Activated CD4-positive, alpha-beta memory T cell treated with anti-CD3 and anti-CD28 coated beads, Interleukin-2, amount 10 ng/mL, durations not matched to agents 7 days and 5 days (primary cell): ENCODE measurements around the gene MCM9. TPM values are rescaled to one million over a fixed set of nuclear protein-coding genes. Genes with fewer than 3 reads are reported as not detected.
A peak's percentile ranks its signal among the peaks of the same experiment; 100 is the strongest.

Experiments
- CTCF ChIA-PET: fragments of 350-600 bp; sonication (Branson Sonifier 250); formaldehyde crosslinking; loops from one replicate; lab custom pipeline; 2021; ENCODE audit warnings: antibody characterized with exemption, inconsistent platforms; lab: Charles Lee
- POLR2A ChIA-PET: fragments of 350-600 bp; sonication (Branson Sonifier 250); formaldehyde crosslinking; loops from one replicate; lab custom pipeline; 2021; ENCODE audit warnings: antibody characterized with exemption; lab: Charles Lee
- DNase-seq: peaks from one replicate; pipeline ENCODE4 v3.0.0-alpha.2; 2020
- H3K27ac Mint-ChIP-seq: one replicate; pipeline ENCODE4 v1.8.0; 2021; ENCODE audit warnings: mild to moderate bottlenecking, mixed read lengths
- H3K27me3 Mint-ChIP-seq: one replicate; pipeline ENCODE4 v1.8.0; 2021; ENCODE audit warnings: mixed read lengths
- H3K36me3 Mint-ChIP-seq: one replicate; pipeline ENCODE4 v1.8.0; 2021; ENCODE audit warnings: low read depth, mixed read lengths
- H3K4me1 Mint-ChIP-seq: one replicate; pipeline ENCODE4 v1.8.0; 2021; ENCODE audit warnings: mixed read lengths
- H3K4me3 Mint-ChIP-seq: one replicate; pipeline ENCODE4 v1.8.0; 2021; ENCODE audit warnings: mild to moderate bottlenecking, mixed read lengths
- H3K9me3 Mint-ChIP-seq: one replicate; pipeline ENCODE4 v1.8.0; 2021; ENCODE audit warnings: mixed read lengths
- total RNA-seq, 2 experiments: library from RNA; stranded (reverse); gene quantifications; one replicate each; pipeline ENCODE4 v1.2.3, GENCODE V29; 2021

MCM9 gene
- total RNA-seq, 2 experiments from 2014 or later: 14.8 to 15.7 TPM

- H3K4me1 Mint-ChIP-seq: no peaks in the 10 kb centered on the region
- H3K27me3 Mint-ChIP-seq: no peaks in the 10 kb centered on the region
- POLR2A ChIA-PET: interaction anchor here (1.3 to 1.9 kb wide), 3 partner anchors 10 to 26 kb away, joined by 3 to 10 read pairs (median 3); partner anchors contain the start of gene MCM9
- no peak overlapping the region for H3K4me3 Mint-ChIP-seq
- H3K9me3 Mint-ChIP-seq: no peaks in the 10 kb centered on the region
- no peak for DNase-seq
- CTCF ChIA-PET: interaction anchor here (1.4 kb wide), 1 partner anchor 190 kb away, joined by 3 read pairs; no protein-coding TSS in a partner anchor
- H3K36me3 Mint-ChIP-seq: peaks cover 55% of the 10 kb centered on the region
- H3K27ac Mint-ChIP-seq: no peak overlapping the region
Measured at GRCh38 chr6:118921084-118921483, 13.9 kb downstream of the MCM9 start.

GRCh38 chr6:118918329-118918725 lies 16.6 kb downstream of the MCM9 start:
- DNase-seq: no peak
- H3K4me1 Mint-ChIP-seq: no peaks in the 10 kb centered on the region
- no peaks in the 10 kb centered on the region for H3K9me3 Mint-ChIP-seq
- H3K4me3 Mint-ChIP-seq: no peak overlapping the region
- ChIA-PET CTCF (no interaction called here), POLR2A (interaction anchor here (1.0 kb wide), 1 partner anchor 9 kb away, joined by 3 read pairs; no protein-coding TSS in a partner anchor)
- H3K27ac Mint-ChIP-seq: no peak overlapping the region
- H3K27me3 Mint-ChIP-seq: no peaks in the 10 kb centered on the region
- H3K36me3 Mint-ChIP-seq: peaks cover 61% of the 10 kb centered on the region

- Mint-ChIP-seq H3K36me3 (peaks cover 67% of the 10 kb centered on the region), H3K9me3 (no peaks in the 10 kb centered on the region)
- CTCF ChIA-PET: no interaction called here
Measured at GRCh38 chr6:118917546-118918328, 17.2 kb downstream of the MCM9 start.

GRCh38 chr6:118914598-118914997 lies 20.4 kb downstream of the MCM9 start:
- Mint-ChIP-seq H3K9me3 (no peaks in the 10 kb centered on the region), H3K36me3 (peaks cover 60% of the 10 kb centered on the region), H3K27me3 (no peaks in the 10 kb centered on the region), H3K4me3 (no peak overlapping the region), H3K27ac (no peak overlapping the region), H3K4me1 (no peaks in the 10 kb centered on the region)
- ChIA-PET CTCF (no interaction called here), POLR2A (no interaction called here)
- no peak for DNase-seq

More at GRCh38 chr6:118917546-118918328, 17.2 kb downstream of the MCM9 start:
- DNase-seq: no peak
- no peak overlapping the region for H3K27ac Mint-ChIP-seq
- H3K27me3 Mint-ChIP-seq: no peaks in the 10 kb centered on the region
- no peak overlapping the region for H3K4me3 Mint-ChIP-seq
- no peaks in the 10 kb centered on the region for H3K4me1 Mint-ChIP-seq
- POLR2A ChIA-PET: interaction anchor here (1.0 kb wide), 1 partner anchor 8 kb away, joined by 3 read pairs; no protein-coding TSS in a partner anchor

GRCh38 chr6:118913161-118913560 lies 21.8 kb downstream of the MCM9 start:
- CTCF ChIA-PET: interaction anchor here (1.1 kb wide), 1 partner anchor 9 kb away, joined by 3 read pairs; no protein-coding TSS in a partner anchor
- no peaks in the 10 kb centered on the region for H3K9me3 Mint-ChIP-seq
- H3K36me3 Mint-ChIP-seq: peaks cover 67% of the 10 kb centered on the region
- H3K4me3 Mint-ChIP-seq: no peak overlapping the region
- no peak for DNase-seq
- POLR2A ChIA-PET: interaction anchor here (0.8 kb wide), 1 partner anchor 19 kb away, joined by 3 read pairs; the partner anchor contains the start of gene ASF1A
- H3K27ac Mint-ChIP-seq: no peak overlapping the region
- no peaks in the 10 kb centered on the region for H3K4me1 Mint-ChIP-seq
- H3K27me3 Mint-ChIP-seq: no peaks in the 10 kb centered on the region

GRCh38 chr6:118912646-118913045 lies 22.3 kb downstream of the MCM9 start:
- CTCF ChIA-PET: interaction anchor here (1.1 kb wide), 1 partner anchor 8 kb away, joined by 3 read pairs; no protein-coding TSS in a partner anchor
- H3K9me3 Mint-ChIP-seq: no peaks in the 10 kb centered on the region
- no peak overlapping the region for H3K27ac Mint-ChIP-seq
- POLR2A ChIA-PET: interaction anchor here (0.8 kb wide), 1 partner anchor 19 kb away, joined by 3 read pairs; the partner anchor contains the start of gene ASF1A
- H3K36me3 Mint-ChIP-seq: peaks cover 71% of the 10 kb centered on the region
- no peak for DNase-seq
- no peaks in the 10 kb centered on the region for H3K27me3 Mint-ChIP-seq
- H3K4me3 Mint-ChIP-seq: no peak overlapping the region
- no peaks in the 10 kb centered on the region for H3K4me1 Mint-ChIP-seq

GRCh38 chr6:118908441-118908840 lies 26.5 kb downstream of the MCM9 start:
- H3K27me3 Mint-ChIP-seq: no peaks in the 10 kb centered on the region
- H3K4me3 Mint-ChIP-seq: no peak overlapping the region
- no peak for DNase-seq
- no peaks in the 10 kb centered on the region for H3K9me3 Mint-ChIP-seq
- H3K36me3 Mint-ChIP-seq: peaks cover 79% of the 10 kb centered on the region
- no peak overlapping the region for H3K27ac Mint-ChIP-seq
- CTCF ChIA-PET: interaction anchor here (0.5 to 1.5 kb wide), 3 partner anchors 12 to 1456 kb away, joined by 3 to 5 read pairs (median 4); no protein-coding TSS in a partner anchor
- H3K4me1 Mint-ChIP-seq: peaks cover 27% of the 10 kb centered on the region
- POLR2A ChIA-PET: interaction anchor here (4.4 kb wide), 1 partner anchor 14 kb away, joined by 21 read pairs; the partner anchor contains the start of gene ASF1A

GRCh38 chr6:118905851-118906250 lies 29.1 kb downstream of the MCM9 start:
- Mint-ChIP-seq H3K27me3 (no peaks in the 10 kb centered on the region), H3K4me3 (no peak overlapping the region), H3K27ac (peak overlapping the region; percentile 66), H3K4me1 (peaks cover 49% of the 10 kb centered on the region), H3K36me3 (peaks cover 85% of the 10 kb centered on the region), H3K9me3 (no peaks in the 10 kb centered on the region)
- DNase-seq: no peak
- POLR2A ChIA-PET: interaction anchor here (4.4 kb wide), 1 partner anchor 12 kb away, joined by 21 read pairs; the partner anchor contains the start of gene ASF1A
- CTCF ChIA-PET: interaction anchor here (1.5 kb wide), 1 partner anchor 9 kb away, joined by 4 read pairs; no protein-coding TSS in a partner anchor

GRCh38 chr6:118905084-118905483 lies 29.9 kb downstream of the MCM9 start:
- H3K27me3 Mint-ChIP-seq: no peaks in the 10 kb centered on the region
- POLR2A ChIA-PET: interaction anchor here (1.2 to 3.7 kb wide), 2 partner anchors 12 to 30 kb away, joined by 3 to 22 read pairs; partner anchors contain the start of gene ASF1A
- CTCF ChIA-PET: interaction anchor here (1.0 to 1.5 kb wide), 3 partner anchors 8 to 10 kb away, joined by 3 to 5 read pairs (median 4); no protein-coding TSS in a partner anchor
- H3K27ac Mint-ChIP-seq: no peak overlapping the region
- no peak overlapping the region for H3K4me3 Mint-ChIP-seq
- no peak for DNase-seq
- peaks cover 85% of the 10 kb centered on the region for H3K36me3 Mint-ChIP-seq
- peaks cover 57% of the 10 kb centered on the region for H3K4me1 Mint-ChIP-seq
- H3K9me3 Mint-ChIP-seq: no peaks in the 10 kb centered on the region

- Mint-ChIP-seq H3K27me3 (no peaks in the 10 kb centered on the region), H3K27ac (no peak overlapping the region), H3K4me3 (no peak overlapping the region), H3K36me3 (peaks cover 88% of the 10 kb centered on the region), H3K4me1 (peaks cover 71% of the 10 kb centered on the region), H3K9me3 (no peaks in the 10 kb centered on the region)
- no peak for DNase-seq
- ChIA-PET CTCF (no interaction called here), POLR2A (interaction anchor here (0.8 to 3.7 kb wide), 2 partner anchors 10 to 195 kb away, joined by 3 to 22 read pairs; partner anchors contain the start of gene ASF1A)
Measured at GRCh38 chr6:118903691-118904090, 31.3 kb downstream of the MCM9 start.

- H3K27me3 Mint-ChIP-seq: no peaks in the 10 kb centered on the region
- ChIA-PET POLR2A (interaction anchor here (3.7 kb wide), 1 partner anchor 10 kb away, joined by 22 read pairs; the partner anchor contains the start of gene ASF1A), CTCF (no interaction called here)
- peaks cover 73% of the 10 kb centered on the region for H3K4me1 Mint-ChIP-seq
- DNase-seq: no peak
- H3K9me3 Mint-ChIP-seq: no peaks in the 10 kb centered on the region
- peak overlapping the region; percentile 5 for H3K27ac Mint-ChIP-seq
- no peak overlapping the region for H3K4me3 Mint-ChIP-seq
- peaks cover 87% of the 10 kb centered on the region for H3K36me3 Mint-ChIP-seq
Measured at GRCh38 chr6:118903138-118903537, 31.8 kb downstream of the MCM9 start.

- ChIA-PET CTCF (interaction anchor here (0.7 kb wide), 1 partner anchor 116 kb away, joined by 5 read pairs; no protein-coding TSS in a partner anchor), POLR2A (interaction anchor here (0.9 to 3.7 kb wide), 2 partner anchors 9 to 31 kb away, joined by 4 to 22 read pairs; partner anchors contain the start of gene ASF1A)
- no peaks in the 10 kb centered on the region for H3K27me3 Mint-ChIP-seq
- no peak for DNase-seq
- H3K36me3 Mint-ChIP-seq: peaks cover 86% of the 10 kb centered on the region
- H3K9me3 Mint-ChIP-seq: no peaks in the 10 kb centered on the region
- H3K4me3 Mint-ChIP-seq: no peak overlapping the region
- H3K4me1 Mint-ChIP-seq: peaks cover 77% of the 10 kb centered on the region
- peak overlapping the region; percentile 5 for H3K27ac Mint-ChIP-seq
Measured at GRCh38 chr6:118902726-118903125, 32.2 kb downstream of the MCM9 start.
